Mucosa of rectum (tissue), 2 donors: Measurements from ENCODE around the gene ARHGAP10.

Experiments
- H3K27ac ChIP-seq, 2 donors: one replicate each; pipeline ENCODE4 v1.7.0; 2013; ENCODE audit warnings: inconsistent platforms in 2 of 2, low read depth in 2 of 2, low read length in 2 of 2
- H3K27me3 ChIP-seq, 2 donors: one replicate each; pipeline ENCODE4 v1.7.0; 2013; ENCODE audit warnings: low read length in 2 of 2; ENCODE audit not compliant: control insufficient read depth in 2 of 2, insufficient read depth in 2 of 2
- H3K36me3 ChIP-seq, 2 donors: one replicate each; pipeline ENCODE4 v1.7.0; 2013; ENCODE audit warnings: low read length in 2 of 2; ENCODE audit not compliant: control insufficient read depth in 2 of 2, insufficient read depth in 2 of 2
- H3K4me1 ChIP-seq, 2 donors: one replicate each; pipeline ENCODE4 v1.7.0; 2013; ENCODE audit warnings: low read length in 2 of 2, mild to moderate bottlenecking in 1 of 2; ENCODE audit not compliant: control insufficient read depth in 2 of 2, insufficient read depth in 2 of 2
- H3K4me3 ChIP-seq, 2 donors: one replicate each; pipeline ENCODE4 v1.7.0; 2013; ENCODE audit warnings: low read length in 2 of 2
- H3K9ac ChIP-seq, 2 donors: one replicate each; pipeline ENCODE4 v1.7.0; 2013; ENCODE audit warnings: low read length in 2 of 2, low read depth in 1 of 2, mild to moderate bottlenecking in 1 of 2
- H3K9me3 ChIP-seq, 2 donors: one replicate each; pipeline ENCODE4 v1.7.0; 2013; ENCODE audit warnings: low read length in 2 of 2; ENCODE audit not compliant: control insufficient read depth in 2 of 2
- donor health status: healthy.
- donor health status: Normal muscosa, but diverticular disease.

The ARHGAP10 gene

GRCh38 chr4:148023512-148024181 lies 291.8 kb downstream of the ARHGAP10 start:
- no peak overlapping the region for H3K4me3 ChIP-seq
- no peak overlapping the region for H3K27ac ChIP-seq
- no peaks in the 10 kb centered on the region for H3K36me3 ChIP-seq
- no peaks in the 10 kb centered on the region for H3K9me3 ChIP-seq
- no peak overlapping the region for H3K9ac ChIP-seq
- H3K27me3 ChIP-seq, result no peaks in the 10 kb centered on the region
- H3K4me1 ChIP-seq, result no peaks in the 10 kb centered on the region

GRCh38 chr4:148025981-148026380 lies 294.1 kb downstream of the ARHGAP10 start:
- Histone ChIP-seq H3K4me1 (no peaks in the 10 kb centered on the region), H3K36me3 (no peaks in the 10 kb centered on the region), H3K9ac (no peak overlapping the region), H3K9me3 (no peaks in the 10 kb centered on the region), H3K27ac (no peak overlapping the region), H3K27me3 (no peaks in the 10 kb centered on the region), H3K4me3 (no peak overlapping the region)

- Histone ChIP-seq H3K36me3 (no peaks in the 10 kb centered on the region), H3K9me3 (no peaks in the 10 kb centered on the region), H3K4me1 (no peaks in the 10 kb centered on the region), H3K27me3 (no peaks in the 10 kb centered on the region), H3K27ac (no peak overlapping the region), H3K9ac (no peak overlapping the region), H3K4me3 (no peak overlapping the region)
These were observed 295.3 kb downstream of the ARHGAP10 start for GRCh38 chr4:148027201-148027600.

GRCh38 chr4:148029781-148030180 lies 297.9 kb downstream of the ARHGAP10 start:
- no peaks in the 10 kb centered on the region for H3K36me3 ChIP-seq
- no peak overlapping the region for H3K9ac ChIP-seq
- no peaks in the 10 kb centered on the region for H3K4me1 ChIP-seq
- H3K9me3 ChIP-seq, result no peaks in the 10 kb centered on the region
- H3K4me3 ChIP-seq, result no peak overlapping the region
- H3K27me3 ChIP-seq, result no peaks in the 10 kb centered on the region
- no peak overlapping the region for H3K27ac ChIP-seq

- Histone ChIP-seq H3K9ac (no peak overlapping the region), H3K27ac (no peak overlapping the region)
These were observed 298.4 kb downstream of the ARHGAP10 start for GRCh38 chr4:148030193-148030873.

GRCh38 chr4:148034813-148035212 lies 302.9 kb downstream of the ARHGAP10 start:
- no peak overlapping the region for H3K9ac ChIP-seq
- H3K4me3 ChIP-seq, result no peak overlapping the region
- H3K4me1 ChIP-seq, result no peaks in the 10 kb centered on the region
- no peaks in the 10 kb centered on the region for H3K27me3 ChIP-seq
- no peak overlapping the region for H3K27ac ChIP-seq
- H3K9me3 ChIP-seq, result no peaks in the 10 kb centered on the region
- no peaks in the 10 kb centered on the region for H3K36me3 ChIP-seq

More at GRCh38 chr4:148030193-148030873, 298.4 kb downstream of the ARHGAP10 start:
- H3K27me3 ChIP-seq, result no peaks in the 10 kb centered on the region
- H3K4me1 ChIP-seq, result no peaks in the 10 kb centered on the region
- H3K9me3 ChIP-seq, result no peaks in the 10 kb centered on the region
- no peak overlapping the region for H3K4me3 ChIP-seq
- no peaks in the 10 kb centered on the region for H3K36me3 ChIP-seq

- Histone ChIP-seq H3K27ac (no peak overlapping the region), H3K4me3 (peak overlapping the region in 1 of 2 donors; percentile 16), H3K27me3 (no peaks in the 10 kb centered on the region), H3K4me1 (peaks cover 7 to 8% of the 10 kb centered on the region in 2 donors), H3K36me3 (no peaks in the 10 kb centered on the region), H3K9ac (no peak overlapping the region), H3K9me3 (no peaks in the 10 kb centered on the region)
These were observed 309.9 kb downstream of the ARHGAP10 start for GRCh38 chr4:148041606-148042329.

GRCh38 chr4:148044089-148044911 lies 312.4 kb downstream of the ARHGAP10 start:
- peaks cover 7 to 8% of the 10 kb centered on the region in 2 donors for H3K4me1 ChIP-seq
- no peaks in the 10 kb centered on the region for H3K27me3 ChIP-seq
- no peak overlapping the region for H3K4me3 ChIP-seq
- H3K9ac ChIP-seq, result no peak overlapping the region
- H3K9me3 ChIP-seq, result no peaks in the 10 kb centered on the region
- H3K27ac ChIP-seq, result no peak overlapping the region
- no peaks in the 10 kb centered on the region for H3K36me3 ChIP-seq

GRCh38 chr4:148044912-148045352 lies 313.0 kb downstream of the ARHGAP10 start:
- no peaks in the 10 kb centered on the region for H3K27me3 ChIP-seq
- H3K4me3 ChIP-seq, result no peak overlapping the region
- H3K4me1 ChIP-seq, result peaks cover 7 to 8% of the 10 kb centered on the region in 2 donors
- no peaks in the 10 kb centered on the region for H3K9me3 ChIP-seq
- no peaks in the 10 kb centered on the region for H3K36me3 ChIP-seq
- H3K27ac ChIP-seq, result no peak overlapping the region
- no peak overlapping the region for H3K9ac ChIP-seq
